NCI-H2081 (cell line): ENCODE data around the gene ELAPOR1.
"Not testable (repeated sequence)": the region's sequence is repeated elsewhere in the genome, so short reads cannot be mapped to it uniquely, and the experiment has no call there.

Source experiments
- DNase-seq, 2 experiments: peaks; one replicate each; lab custom pipeline; 2025; lab: John Stamatoyannopoulos, UW

Gene ELAPOR1

GRCh38 chr1:109138358-109138757, 24.4 kb downstream of the ELAPOR1 start:
- DNase-seq: no peak

GRCh38 chr1:109140392-109140791, 26.5 kb downstream of the ELAPOR1 start:
- DNase-seq: no peak

GRCh38 chr1:109142260-109142659, 28.3 kb downstream of the ELAPOR1 start:
- no peak for DNase-seq

- not testable (repeated sequence) for DNase-seq
Observed at GRCh38 chr1:109142725-109143124, 28.8 kb downstream of the ELAPOR1 start.

GRCh38 chr1:109148987-109149561, 35.2 kb downstream of the ELAPOR1 start:
- DNase-seq: peak in 1 of 2 experiments; percentile 36

GRCh38 chr1:109149874-109150601, 36.1 kb downstream of the ELAPOR1 start:
- DNase-seq: no peak

- peak in 1 of 2 experiments; percentile 21 for DNase-seq
Observed at GRCh38 chr1:109151146-109151990, 37.5 kb downstream of the ELAPOR1 start.

GRCh38 chr1:109152196-109152595, 38.3 kb downstream of the ELAPOR1 start:
- DNase-seq: no peak

GRCh38 chr1:109156916-109157385, 43.0 kb downstream of the ELAPOR1 start:
- DNase-seq: no peak

- peak; percentile 62 to 80 for DNase-seq
Observed at GRCh38 chr1:109158433-109158832, 44.5 kb downstream of the ELAPOR1 start.

- DNase-seq: no peak
Observed at GRCh38 chr1:109159326-109159725, 45.4 kb downstream of the ELAPOR1 start.

GRCh38 chr1:109160071-109160840, 46.3 kb downstream of the ELAPOR1 start:
- no peak for DNase-seq

- DNase-seq: no peak
Observed at GRCh38 chr1:109161858-109162606, 48.1 kb downstream of the ELAPOR1 start.

GRCh38 chr1:109162626-109163025, 48.7 kb downstream of the ELAPOR1 start:
- DNase-seq: no peak

GRCh38 chr1:109163551-109163950, 49.6 kb downstream of the ELAPOR1 start:
- DNase-seq: no peak
